HG03575 (cell line): ENCODE measurements around the gene SDK2.

Experiments
- ATAC-seq: cut with Tn5 transposase; IDR thresholded peaks from one replicate; pipeline ENCODE4 v1.9.1; 2021; ENCODE audit not compliant: unreplicated experiment, insufficient number of reproducible peaks, low FRiP score; ENCODE audit errors: extremely low read depth

The SDK2 gene

GRCh38 chr17:73637866-73638265 is 6.4 kb downstream of the SDK2 start:
- ATAC-seq: no peak

GRCh38 chr17:73635101-73635817 is 9.0 kb downstream of the SDK2 start:
- ATAC-seq: no peak

GRCh38 chr17:73634629-73635028 is 9.6 kb downstream of the SDK2 start:
- no peak for ATAC-seq

GRCh38 chr17:73633736-73634135 is 10.5 kb downstream of the SDK2 start:
- ATAC-seq: no peak

- no peak for ATAC-seq
Measured at GRCh38 chr17:73632513-73632912, 11.7 kb downstream of the SDK2 start.

GRCh38 chr17:73630965-73631595 is 13.2 kb downstream of the SDK2 start:
- ATAC-seq: no peak

- no peak for ATAC-seq
Measured at GRCh38 chr17:73630531-73630930, 13.7 kb downstream of the SDK2 start.

- ATAC-seq: no peak
Measured at GRCh38 chr17:73628642-73629552, 15.3 kb downstream of the SDK2 start.

GRCh38 chr17:73625991-73626673 is 18.1 kb downstream of the SDK2 start:
- ATAC-seq: no peak

GRCh38 chr17:73625006-73625405 is 19.2 kb downstream of the SDK2 start:
- ATAC-seq: no peak

- ATAC-seq: no peak
Measured at GRCh38 chr17:73624496-73624988, 19.7 kb downstream of the SDK2 start.

GRCh38 chr17:73623818-73624217 is 20.4 kb downstream of the SDK2 start:
- no peak for ATAC-seq

- no peak for ATAC-seq
Measured at GRCh38 chr17:73623247-73623646, 21.0 kb downstream of the SDK2 start.

- ATAC-seq: no peak
Measured at GRCh38 chr17:73622381-73622780, 21.9 kb downstream of the SDK2 start.

- no peak for ATAC-seq
Measured at GRCh38 chr17:73621685-73622084, 22.6 kb downstream of the SDK2 start.

GRCh38 chr17:73620414-73620813 is 23.8 kb downstream of the SDK2 start:
- no peak for ATAC-seq

- ATAC-seq: no peak
Measured at GRCh38 chr17:73617501-73617900, 26.7 kb downstream of the SDK2 start.

- no peak for ATAC-seq
Measured at GRCh38 chr17:73616873-73617404, 27.3 kb downstream of the SDK2 start.
